MM.1S (cell line): ENCODE results near the gene CR1.

Experiments used
- DNase-seq: peaks from one replicate; pipeline ENCODE4 v3.0.0-alpha.2; 2015
- H2AFZ ChIP-seq: fragments of 300-600 bp; sonication (generic); 2 replicates; pipeline ENCODE4 v1.6.0; 2016; ENCODE audit warnings: antibody characterized with exemption, low read length
- H3F3A ChIP-seq: fragments of 300-600 bp; sonication (generic); 2 replicates; pipeline ENCODE4 v1.6.1; 2016; ENCODE audit warnings: mild to moderate bottlenecking, antibody characterized with exemption, low read length, moderate library complexity, mixed read lengths; ENCODE audit not compliant: insufficient read depth
- H3K27ac ChIP-seq: fragments of 300-600 bp; sonication (generic); 2 replicates; pipeline ENCODE4 v1.5.1; 2016; ENCODE audit warnings: mild to moderate bottlenecking, low read length
- H3K27me3 ChIP-seq: fragments of 300-600 bp; sonication (generic); replicated peaks from 2 replicates; pipeline ENCODE4 v1.6.0; 2016; ENCODE audit warnings: low read length; ENCODE audit not compliant: insufficient read depth
- H3K36me3 ChIP-seq: fragments of 300-600 bp; sonication (generic); replicated peaks from 2 replicates; pipeline ENCODE4 v1.6.1; 2016; ENCODE audit warnings: mild to moderate bottlenecking, low read length, mixed read lengths; ENCODE audit not compliant: insufficient read depth
- H3K4me1 ChIP-seq: fragments of 300-600 bp; sonication (generic); 2 replicates; pipeline ENCODE4 v1.6.1; 2016; ENCODE audit warnings: low read length, mixed read lengths
- H3K4me2 ChIP-seq: fragments of 300-600 bp; sonication (generic); 2 replicates; pipeline ENCODE4 v1.6.0; 2016; ENCODE audit warnings: low read depth, low read length
- H3K4me3 ChIP-seq: fragments of 300-600 bp; sonication (generic); 2 replicates; pipeline ENCODE4 v1.5.1; 2016; ENCODE audit warnings: low read length, mixed read lengths
- H3K79me2 ChIP-seq: fragments of 300-600 bp; sonication (generic); 2 replicates; pipeline ENCODE4 v1.6.1; 2016; ENCODE audit warnings: mixed run types, low read length, mixed read lengths
- H3K9ac ChIP-seq: fragments of 300-600 bp; sonication (generic); 2 replicates; pipeline ENCODE4 v1.6.1; 2016; ENCODE audit warnings: low read length, mixed read lengths
- H3K9me2 ChIP-seq: fragments of 300-600 bp; sonication (generic); replicated peaks from 2 replicates; pipeline ENCODE4 v1.6.1; 2016; ENCODE audit warnings: mild to moderate bottlenecking, low read length, mixed read lengths; ENCODE audit not compliant: insufficient read depth
- H3K9me3 ChIP-seq: fragments of 300-600 bp; sonication (generic); replicated peaks from 2 replicates; pipeline ENCODE4 v1.6.1; 2016; ENCODE audit warnings: mild to moderate bottlenecking, low read length, mixed read lengths; ENCODE audit not compliant: insufficient read depth
- H4K20me1 ChIP-seq: fragments of 300-600 bp; sonication (generic); 2 replicates; pipeline ENCODE4 v1.6.1; 2016; ENCODE audit warnings: mild to moderate bottlenecking, low read length, moderate library complexity, mixed read lengths; ENCODE audit not compliant: insufficient read depth
- EZH2 ChIP-seq: fragments of 300-600 bp; sonication (generic); optimal IDR thresholded peaks from 2 replicates; pipeline ENCODE3; 2017; ENCODE audit warnings: low read depth, mild to moderate bottlenecking, antibody characterized with exemption, low read length, mixed read lengths
- EZH2phosphoT487 ChIP-seq: fragments of 300-600 bp; sonication (generic); IDR thresholded peaks from 2 replicates; pipeline ENCODE4 v1.6.1; 2018; ENCODE audit warnings: antibody characterized with exemption, low read length
- TF ChIP-seq, protein P1 (sequence below): fragments of 300-600 bp; sonication (generic); IDR thresholded peaks from 2 replicates; pipeline ENCODE4 v1.5.1; 2016; ENCODE audit warnings: antibody characterized with exemption, low read length, mixed read lengths

Gene CR1

DNA sequence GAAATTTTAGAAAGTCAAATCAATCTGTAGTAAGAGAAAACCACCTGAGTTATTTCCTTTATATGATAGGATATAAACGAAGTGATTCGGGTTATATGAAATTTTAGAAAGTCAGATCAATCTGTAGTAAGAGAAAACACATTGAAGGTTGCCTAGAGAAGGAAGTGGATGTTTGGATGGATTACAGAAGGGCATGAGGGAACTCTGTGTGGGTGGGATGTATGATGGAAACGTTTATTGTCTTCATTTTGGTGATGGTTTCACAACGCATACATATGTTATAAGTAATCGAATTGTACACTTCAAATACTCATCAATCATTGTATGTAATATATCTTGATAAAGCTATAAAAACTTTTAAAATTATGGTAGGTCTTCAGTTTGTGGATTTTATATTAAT, 5.1 kb downstream of the CR1 start:
- no peaks in the 10 kb centered on the region for H3K79me2 ChIP-seq
- no peaks in the 10 kb centered on the region for H3K9me2 ChIP-seq
- H3F3A ChIP-seq = no peaks in the 10 kb centered on the region
- no peak overlapping the region for H3K9ac ChIP-seq
- H3K36me3 ChIP-seq = no peaks in the 10 kb centered on the region
- H2AFZ ChIP-seq = no peak overlapping the region
- H3K27ac ChIP-seq = no peak overlapping the region
- no peak overlapping the region for H3K4me2 ChIP-seq
- no peak for DNase-seq
- H3K4me1 ChIP-seq = no peaks in the 10 kb centered on the region
- no peaks in the 10 kb centered on the region for H3K9me3 ChIP-seq
- TF ChIP-seq EZH2 (no peak), EZH2phosphoT487 (no peak)
- TF ChIP-seq, protein P1, sequence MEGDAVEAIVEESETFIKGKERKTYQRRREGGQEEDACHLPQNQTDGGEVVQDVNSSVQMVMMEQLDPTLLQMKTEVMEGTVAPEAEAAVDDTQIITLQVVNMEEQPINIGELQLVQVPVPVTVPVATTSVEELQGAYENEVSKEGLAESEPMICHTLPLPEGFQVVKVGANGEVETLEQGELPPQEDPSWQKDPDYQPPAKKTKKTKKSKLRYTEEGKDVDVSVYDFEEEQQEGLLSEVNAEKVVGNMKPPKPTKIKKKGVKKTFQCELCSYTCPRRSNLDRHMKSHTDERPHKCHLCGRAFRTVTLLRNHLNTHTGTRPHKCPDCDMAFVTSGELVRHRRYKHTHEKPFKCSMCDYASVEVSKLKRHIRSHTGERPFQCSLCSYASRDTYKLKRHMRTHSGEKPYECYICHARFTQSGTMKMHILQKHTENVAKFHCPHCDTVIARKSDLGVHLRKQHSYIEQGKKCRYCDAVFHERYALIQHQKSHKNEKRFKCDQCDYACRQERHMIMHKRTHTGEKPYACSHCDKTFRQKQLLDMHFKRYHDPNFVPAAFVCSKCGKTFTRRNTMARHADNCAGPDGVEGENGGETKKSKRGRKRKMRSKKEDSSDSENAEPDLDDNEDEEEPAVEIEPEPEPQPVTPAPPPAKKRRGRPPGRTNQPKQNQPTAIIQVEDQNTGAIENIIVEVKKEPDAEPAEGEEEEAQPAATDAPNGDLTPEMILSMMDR = no peak
- H3K27me3 ChIP-seq = peaks cover 18% of the 10 kb centered on the region
- no peak overlapping the region for H3K4me3 ChIP-seq
- H4K20me1 ChIP-seq = no peaks in the 10 kb centered on the region

DNA sequence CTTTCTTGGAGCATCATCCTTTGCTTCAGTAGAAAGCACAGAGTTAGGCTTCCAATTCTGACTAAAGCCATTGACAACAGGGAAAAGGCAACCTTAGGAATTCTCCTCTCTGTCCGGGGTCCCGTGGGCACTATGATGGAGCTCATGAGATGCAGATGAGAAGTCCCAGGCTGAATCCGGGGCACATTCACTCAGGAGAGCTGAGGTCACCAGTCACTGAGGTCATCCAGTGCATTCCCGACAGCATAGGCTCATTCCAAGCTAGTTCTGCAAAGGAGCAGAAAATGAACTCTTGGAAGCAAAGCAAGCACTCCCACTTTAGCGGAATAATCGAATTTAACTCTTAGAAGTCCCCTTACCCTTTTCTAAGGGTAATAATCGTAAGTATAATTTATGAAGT, 6.8 kb downstream of the CR1 start:
- H3K9ac ChIP-seq = no peak overlapping the region
- 0 out of 2 replicates have a peak, but pooled peaks cover 4% of the 10 kb centered on the region for H3K27me3 ChIP-seq
- H3K9me2 ChIP-seq = no peaks in the 10 kb centered on the region
- no peaks in the 10 kb centered on the region for H3K36me3 ChIP-seq
- no peak for DNase-seq
- no peak overlapping the region for H2AFZ ChIP-seq
- H3K9me3 ChIP-seq = no peaks in the 10 kb centered on the region
- no peaks in the 10 kb centered on the region for H4K20me1 ChIP-seq
- H3K4me3 ChIP-seq = no peak overlapping the region
- no peaks in the 10 kb centered on the region for H3F3A ChIP-seq
- H3K4me1 ChIP-seq = no peaks in the 10 kb centered on the region
- TF ChIP-seq, protein P1 = no peak
- no peak overlapping the region for H3K27ac ChIP-seq
- H3K79me2 ChIP-seq = no peaks in the 10 kb centered on the region
- no peak overlapping the region for H3K4me2 ChIP-seq

DNA sequence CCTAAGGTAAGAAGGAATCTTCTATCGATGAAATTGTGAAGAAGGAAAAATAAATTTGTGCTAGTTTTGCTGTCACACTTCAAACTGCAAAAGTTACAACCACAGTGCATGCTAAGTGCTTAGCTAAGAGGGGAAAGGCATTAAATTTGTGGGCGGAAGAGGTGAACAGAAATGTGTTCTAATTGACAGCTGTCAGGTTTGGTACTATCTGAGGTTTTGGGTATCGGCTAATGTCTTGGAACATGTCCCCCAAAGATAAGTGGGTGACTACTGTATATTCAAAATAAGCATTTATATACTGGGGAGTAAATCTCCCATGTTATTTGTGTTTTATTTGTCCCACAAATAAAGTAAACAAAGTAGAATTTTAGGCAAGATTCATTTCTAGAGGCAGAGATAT, 8.0 kb downstream of the CR1 start:
- no peak for DNase-seq
- no peaks in the 10 kb centered on the region for H3K79me2 ChIP-seq
- no peaks in the 10 kb centered on the region for H3F3A ChIP-seq
- no peaks in the 10 kb centered on the region for H3K27me3 ChIP-seq
- H4K20me1 ChIP-seq = no peaks in the 10 kb centered on the region
- TF ChIP-seq EZH2 (no peak), EZH2phosphoT487 (no peak)
- TF ChIP-seq, protein P1 = no peak
- no peaks in the 10 kb centered on the region for H3K4me1 ChIP-seq
- H3K4me2 ChIP-seq = no peak overlapping the region
- H3K9me3 ChIP-seq = no peaks in the 10 kb centered on the region
- no peaks in the 10 kb centered on the region for H3K36me3 ChIP-seq
- no peak overlapping the region for H3K27ac ChIP-seq
- no peak overlapping the region for H3K9ac ChIP-seq
- no peak overlapping the region for H3K4me3 ChIP-seq
- H3K9me2 ChIP-seq = no peaks in the 10 kb centered on the region
- no peak overlapping the region for H2AFZ ChIP-seq
